ENCODE data around the gene SP140L.
"Not testable (repeated sequence)": the region's sequence is repeated elsewhere in the genome, so short reads cannot be mapped to it uniquely, and the experiment has no call there.

Gene SP140L

GRCh38 chr2:230418341-230419016, 91.5 kb downstream of the SP140L start:
- no peak for DNase-seq (ENCODE audit: low read depth in 2 of 2)

- DNase-seq (ENCODE audit: low read depth in 2 of 2): no peak
Observed at GRCh38 chr2:230419181-230419580, 92.2 kb downstream of the SP140L start.

- no peak for DNase-seq (ENCODE audit: low read depth in 2 of 2)
Observed at GRCh38 chr2:230422149-230422548, 95.2 kb downstream of the SP140L start.

- no peak for DNase-seq (ENCODE audit: low read depth in 2 of 2)
Observed at GRCh38 chr2:230423851-230424458, 97.0 kb downstream of the SP140L start.

- no peak for DNase-seq (ENCODE audit: low read depth in 2 of 2)
Observed at GRCh38 chr2:230425377-230425776, 98.4 kb downstream of the SP140L start.

- no peak for DNase-seq (ENCODE audit: low read depth in 2 of 2)
Observed at GRCh38 chr2:230429513-230429912, 102.5 kb downstream of the SP140L start.

- DNase-seq (ENCODE audit: low read depth in 2 of 2): no peak
Observed at GRCh38 chr2:230430957-230431910, 104.2 kb downstream of the SP140L start.

- no peak for DNase-seq (ENCODE audit: low read depth in 2 of 2)
Observed at GRCh38 chr2:230434677-230435324, 107.8 kb downstream of the SP140L start.

GRCh38 chr2:230435431-230435830, 108.4 kb downstream of the SP140L start:
- no peak for DNase-seq (ENCODE audit: low read depth in 2 of 2)

- DNase-seq (ENCODE audit: low read depth in 2 of 2): not testable (repeated sequence)
Observed at GRCh38 chr2:230439121-230439520, 112.1 kb downstream of the SP140L start.

- no peak for DNase-seq (ENCODE audit: low read depth in 2 of 2)
Observed at GRCh38 chr2:230439590-230439989, 112.6 kb downstream of the SP140L start.

- DNase-seq (ENCODE audit: low read depth in 2 of 2): peak in 1 of 2 donors; percentile 32
Observed at GRCh38 chr2:230441227-230441897, 114.4 kb downstream of the SP140L start.

- DNase-seq (ENCODE audit: low read depth in 2 of 2): no peak
Observed at GRCh38 chr2:230443541-230443940, 116.5 kb downstream of the SP140L start.

GRCh38 chr2:230444832-230445231, 117.8 kb downstream of the SP140L start:
- no peak for DNase-seq (ENCODE audit: low read depth in 2 of 2)

GRCh38 chr2:230447036-230447435, 120.0 kb downstream of the SP140L start:
- DNase-seq (ENCODE audit: low read depth in 2 of 2): no peak

GRCh38 chr2:230447455-230448451, 120.8 kb downstream of the SP140L start:
- peak in 1 of 2 donors; percentile 26 for DNase-seq (ENCODE audit: low read depth in 2 of 2)

- no peak for DNase-seq (ENCODE audit: low read depth in 2 of 2)
Observed at GRCh38 chr2:230449901-230450467, 123.0 kb downstream of the SP140L start.

- no peak for DNase-seq (ENCODE audit: low read depth in 2 of 2)
Observed at GRCh38 chr2:230453006-230453405, 126.0 kb downstream of the SP140L start.
